Vagina (tissue), 2 donors: ENCODE data around the gene SBF2.

Experiments
- POLR2A ChIP-seq, 2 donors: fragments of 450-650 bp; IDR thresholded peaks; one replicate each; pipeline ENCODE4 v1.6.1; 2017; ENCODE audit warnings: antibody characterized with exemption in 2 of 2, mild to moderate bottlenecking in 2 of 2, moderate library complexity in 2 of 2
- POLR2AphosphoS5 ChIP-seq, 2 donors: sonication (generic); formaldehyde crosslinking; IDR thresholded peaks; one replicate each; pipeline ENCODE4 v1.9.0; 2017; ENCODE audit warnings: antibody characterized with exemption in 2 of 2, mild to moderate bottlenecking in 2 of 2, low read depth in 1 of 2; ENCODE audit not compliant: insufficient read depth in 1 of 2
- TF ChIP-seq, protein P1 (sequence below), 3 experiments: fragments of 450-650 bp in 2 of 3; fragments of 200-600 bp in 1 of 3; sonication (generic) in 1 of 3; IDR thresholded peaks; one replicate each; pipeline ENCODE4 v1.5.1; 2017 to 2019; ENCODE audit warnings: antibody characterized with exemption in 3 of 3, mild to moderate bottlenecking in 2 of 3, moderate library complexity in 2 of 3

DNA sequence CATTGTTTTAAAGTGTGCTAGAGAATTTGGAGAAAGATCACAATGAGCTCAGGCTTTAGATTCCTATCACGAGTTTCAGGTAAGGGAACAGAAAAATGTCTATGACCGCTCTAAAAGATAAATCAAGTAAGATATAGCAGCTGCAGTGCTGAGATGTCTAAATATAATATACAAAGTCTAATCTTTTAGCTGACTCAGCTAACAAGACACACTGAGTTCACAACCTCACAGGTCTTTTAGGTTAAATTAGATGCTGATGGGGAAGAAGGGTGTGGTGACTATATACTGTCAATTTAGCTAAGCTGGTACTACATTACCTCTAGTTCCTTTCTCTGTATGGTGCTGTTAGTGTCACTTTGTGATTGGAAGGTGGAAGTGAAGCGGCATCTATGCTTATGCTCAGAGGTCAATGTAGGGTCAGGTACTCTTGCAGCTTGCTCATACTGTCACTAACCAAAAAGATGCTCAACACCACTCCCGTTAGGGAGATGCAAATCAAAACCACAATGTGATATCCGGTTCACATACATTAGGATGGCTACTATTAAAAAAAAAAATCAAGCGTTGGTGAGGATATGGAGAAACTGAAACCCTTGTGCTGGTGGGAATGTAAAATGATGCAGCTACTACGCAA lies 346.7 kb downstream of the SBF2 start:
- TF ChIP-seq, protein P1, sequence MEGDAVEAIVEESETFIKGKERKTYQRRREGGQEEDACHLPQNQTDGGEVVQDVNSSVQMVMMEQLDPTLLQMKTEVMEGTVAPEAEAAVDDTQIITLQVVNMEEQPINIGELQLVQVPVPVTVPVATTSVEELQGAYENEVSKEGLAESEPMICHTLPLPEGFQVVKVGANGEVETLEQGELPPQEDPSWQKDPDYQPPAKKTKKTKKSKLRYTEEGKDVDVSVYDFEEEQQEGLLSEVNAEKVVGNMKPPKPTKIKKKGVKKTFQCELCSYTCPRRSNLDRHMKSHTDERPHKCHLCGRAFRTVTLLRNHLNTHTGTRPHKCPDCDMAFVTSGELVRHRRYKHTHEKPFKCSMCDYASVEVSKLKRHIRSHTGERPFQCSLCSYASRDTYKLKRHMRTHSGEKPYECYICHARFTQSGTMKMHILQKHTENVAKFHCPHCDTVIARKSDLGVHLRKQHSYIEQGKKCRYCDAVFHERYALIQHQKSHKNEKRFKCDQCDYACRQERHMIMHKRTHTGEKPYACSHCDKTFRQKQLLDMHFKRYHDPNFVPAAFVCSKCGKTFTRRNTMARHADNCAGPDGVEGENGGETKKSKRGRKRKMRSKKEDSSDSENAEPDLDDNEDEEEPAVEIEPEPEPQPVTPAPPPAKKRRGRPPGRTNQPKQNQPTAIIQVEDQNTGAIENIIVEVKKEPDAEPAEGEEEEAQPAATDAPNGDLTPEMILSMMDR (IDR thresholded peaks at IDR 0.05): no peak
- TF ChIP-seq POLR2A (IDR thresholded peaks at IDR 0.05) (no peak), POLR2AphosphoS5 (IDR thresholded peaks at IDR 0.05; ENCODE audit: insufficient read depth in 1 of 2, low read depth in 1 of 2) (no peak)
